Glomerular endothelial cell (primary cell): ENCODE data around the gene PPARA. TPM values are rescaled to one million over a fixed set of nuclear protein-coding genes. Genes with fewer than 3 reads are reported as not detected.

Source experiments
- DNase-seq: peaks from one replicate; pipeline ENCODE4 v3.0.0-alpha.2; 2011; ENCODE audit warnings: low read depth, low spot score; ENCODE audit errors: extremely low read depth
- total RNA-seq: library from RNA; depleted of rRNA; stranded (reverse); fragments of >200 nt; gene quantifications from 2 replicates; pipeline ENCODE4 v1.2.3, GENCODE V29; 2015

Gene PPARA
- total RNA-seq, 1 donor from 2014 or later, result 7.0 TPM

- DNase-seq, result no peak
Measured at GRCh38 chr22:46202897-46203600, 52.7 kb downstream of the PPARA start.

- DNase-seq, result no peak
Measured at GRCh38 chr22:46203601-46203980, 53.3 kb downstream of the PPARA start.

- DNase-seq, result no peak
Measured at GRCh38 chr22:46209262-46209661, 58.9 kb downstream of the PPARA start.

- DNase-seq, result no peak
Measured at GRCh38 chr22:46212195-46212594, 61.9 kb downstream of the PPARA start.

- DNase-seq, result no peak
Measured at GRCh38 chr22:46213052-46213451, 62.7 kb downstream of the PPARA start.

GRCh38 chr22:46214149-46214548, 63.8 kb downstream of the PPARA start:
- no peak for DNase-seq

GRCh38 chr22:46214616-46215015, 64.3 kb downstream of the PPARA start:
- no peak for DNase-seq

- DNase-seq, result no peak
Measured at GRCh38 chr22:46219636-46220035, 69.3 kb downstream of the PPARA start.

GRCh38 chr22:46220921-46221320, 70.6 kb downstream of the PPARA start:
- DNase-seq, result no peak

GRCh38 chr22:46224044-46224897, 73.9 kb downstream of the PPARA start:
- DNase-seq, result no peak

- no peak for DNase-seq
Measured at GRCh38 chr22:46224898-46225290, 74.6 kb downstream of the PPARA start.

- DNase-seq, result no peak
Measured at GRCh38 chr22:46225631-46226030, 75.3 kb downstream of the PPARA start.

GRCh38 chr22:46226577-46226976, 76.3 kb downstream of the PPARA start:
- DNase-seq, result no peak

GRCh38 chr22:46229701-46230100, 79.4 kb downstream of the PPARA start:
- no peak for DNase-seq

GRCh38 chr22:46230262-46230901, 80.1 kb downstream of the PPARA start:
- DNase-seq, result no peak

GRCh38 chr22:46233231-46233630, 82.9 kb downstream of the PPARA start:
- DNase-seq, result no peak

- no peak for DNase-seq
Measured at GRCh38 chr22:46234969-46235368, 84.6 kb downstream of the PPARA start.

- DNase-seq, result no peak
Measured at GRCh38 chr22:46237453-46238124, 87.3 kb downstream of the PPARA start.

- DNase-seq, result no peak
Measured at GRCh38 chr22:46238541-46238940, 88.2 kb downstream of the PPARA start.

GRCh38 chr22:46239261-46240048, 89.1 kb downstream of the PPARA start:
- DNase-seq, result no peak
